ENCODE results near the gene RPS6KA1. TPM values are rescaled to one million over a fixed set of nuclear protein-coding genes. Genes with fewer than 3 reads are reported as not detected.

RPS6KA1 gene
- total and polyA plus RNA-seq, 9 of the 15 experiments (the other 6 are each of a cell fraction or from before 2014, with no cell fraction given): 2.4 to 61.0 (median 35.5) TPM

- TF ChIP-seq ZHX1 (conservative IDR thresholded peaks at IDR 0.05; ENCODE audit: low read length): no peak
- peak; percentile 58 for TF ChIP-seq STAG1 (CRISPR knock-in tag; IDR thresholded peaks at IDR 0.05; ENCODE audit: borderline replicate concordance)
- TF ChIP-seq ZFP30 (CRISPR knock-in tag; IDR thresholded peaks at IDR 0.05; ENCODE audit: borderline replicate concordance): no peak
- peak; percentile 62; the same call in 1 of the 2 replicates for TF ChIP-seq ZBTB9 (CRISPR knock-in tag; IDR thresholded peaks at IDR 0.05)
- no peak for TF ChIP-seq NR2C2 (CRISPR knock-in tag; IDR thresholded peaks at IDR 0.05)
- peak; percentile 81 for TF ChIP-seq NR2C2 (tag; IDR thresholded peaks at IDR 0.05)
- no peak for TF ChIP-seq ILK (tag; IDR thresholded peaks at IDR 0.05; ENCODE audit: borderline replicate concordance, low read depth)
- TF ChIP-seq SRSF3 (IDR thresholded peaks at IDR 0.05; ENCODE audit: insufficient read depth, low read length): peak; percentile 85; the same call in 1 of the 2 replicates
- no peak for TF ChIP-seq PHB2 (IDR thresholded peaks at IDR 0.05; ENCODE audit: low read depth)
- no peak for TF ChIP-seq TAL1 (IDR thresholded peaks at IDR 0.05)
- no peak for TF ChIP-seq ASH1L (IDR thresholded peaks at IDR 0.05; ENCODE audit: borderline replicate concordance, low read depth, partially characterized antibody)
- TF ChIP-seq U2AF1 (optimal IDR thresholded peaks at IDR 0.05; ENCODE audit: low read depth, low read length): peak; percentile 91
- TF ChIP-seq TFE3 (CRISPR knock-in tag; IDR thresholded peaks at IDR 0.05): peak; percentile 96
- TF ChIP-seq PHF8 (IDR thresholded peaks at IDR 0.05; ENCODE audit: borderline replicate concordance, low read length): peak; percentile 76; the same call in 1 of the 2 replicates
- no peak for TF ChIP-seq OTX1 (CRISPR knock-in tag; IDR thresholded peaks at IDR 0.05)
- TF ChIP-seq E2F4 (CRISPR knock-in tag; IDR thresholded peaks at IDR 0.05; ENCODE audit: low read depth): 0 out of 2 replicates have a peak, but pooled peaks have one; percentile 6
These were observed 28.9 kb upstream of the RPS6KA1 start (continued) for GRCh38 chr1:26500488-26501175.
